K562 (cell line): ENCODE data around the gene GALK2.

Source experiments
- CHD7 ChIP-seq: fragments of 200-600 bp; sonication (generic); IDR thresholded peaks from one replicate; pipeline ENCODE4 v1.6.1; 2012; ENCODE audit warnings: mild to moderate bottlenecking, low read depth, low read length, inconsistent platforms
- HNRNPLL ChIP-seq: fragments of 200-400 bp; formaldehyde crosslinking; IDR thresholded peaks from 2 replicates; pipeline ENCODE4 v1.6.1; 2017; ENCODE audit warnings: low read length, low read depth, mild to moderate bottlenecking; ENCODE audit not compliant: poor library complexity, severe bottlenecking
- MAX ChIP-seq: sonication (generic); formaldehyde crosslinking; IDR thresholded peaks from 2 replicates; pipeline ENCODE4 v1.9.0; 2022; ENCODE audit warnings: mild to moderate bottlenecking, missing genetic modification reagents

- TF ChIP-seq HNRNPLL: no peak
- no peak for TF ChIP-seq MAX
- TF ChIP-seq CHD7: no peak
Measured at GRCh38 chr15:49196856-49197255, 26.8 kb downstream of the GALK2 start.
